Transverse colon (tissue), 4 donors: ENCODE results near the gene TNRC6A. TPM values are rescaled to one million over a fixed set of nuclear protein-coding genes. Genes with fewer than 3 reads are reported as not detected.

ENCODE experiments used
- DNase-seq: peaks from one replicate; pipeline ENCODE4 v3.0.0-alpha.2; 2019
- H3K27ac ChIP-seq, 4 donors: fragments of 200-600 bp; sonication (generic); 2 replicates each; pipeline ENCODE4 v1.5.1; 2016 to 2018; ENCODE audit warnings: inconsistent platforms in 4 of 4
- H3K27me3 ChIP-seq: fragments of 200-600 bp; sonication (generic); 2 replicates; pipeline ENCODE4 v1.5.1; 2017; ENCODE audit warnings: inconsistent platforms
- H3K36me3 ChIP-seq, 4 donors: fragments of 200-600 bp; sonication (generic); 2 replicates each; pipeline ENCODE4 v1.5.1; 2017 to 2019; ENCODE audit warnings: inconsistent platforms in 4 of 4
- H3K4me1 ChIP-seq, 4 donors: fragments of 200-600 bp; sonication (generic); 2 replicates each; pipeline ENCODE4 v1.5.1; 2017 to 2020; ENCODE audit warnings: inconsistent platforms in 4 of 4
- H3K4me3 ChIP-seq, 4 donors: fragments of 200-600 bp; sonication (generic); 1 replicate in 1 of 4; 2 replicates in 3 of 4; pipeline versions ENCODE4 v1.5.1 to v1.6.1; 2017 to 2019; ENCODE audit warnings: inconsistent platforms in 4 of 4
- H3K9me3 ChIP-seq, 2 donors: fragments of 200-600 bp; sonication (generic); 2 replicates each; pipeline ENCODE4 v1.5.1; 2017 to 2019; ENCODE audit warnings: inconsistent platforms in 2 of 2
- EP300 ChIP-seq: sonication (generic); formaldehyde crosslinking; IDR thresholded peaks from one replicate; pipeline ENCODE4 v1.6.1; 2017; ENCODE audit warnings: antibody characterized with exemption, low read depth
- POLR2A ChIP-seq: fragments of 450-650 bp; IDR thresholded peaks from one replicate; pipeline ENCODE4 v1.6.1; 2016; ENCODE audit warnings: antibody characterized with exemption, mild to moderate bottlenecking, moderate library complexity
- POLR2AphosphoS5 ChIP-seq, 3 donors: sonication (generic); formaldehyde crosslinking; IDR thresholded peaks; one replicate each; pipeline ENCODE4 v1.6.1; 2016; ENCODE audit warnings: antibody characterized with exemption in 3 of 3
- WGBS, 2 donors: methylation state at CpG; one replicate each; pipeline ENCODE4 v1.1.5; 2018; ENCODE audit warnings: low coverage in 1 of 2; 5-methylcytosine and 5-hydroxymethylcytosine counted together
- in situ Hi-C, 4 donors: fragments of 200-750 bp; cut with MboI; loops; one replicate each; pipeline versions ENCODE4 v1.15.0 to v1.15.1; 2017; ENCODE audit warnings: low sequenced_read_pairs in 3 of 4, low pct_ligation_motif_present in 1 of 4, low pct_unique_long_range_greater_than_20kb in 1 of 4
- intact Hi-C: fragments of 100-400 bp; cut with DNase I; formaldehyde crosslinking; loops from one replicate; pipeline ENCODE4 v1.15.1; 2023; ENCODE audit warnings: low total_unique reads
- total RNA-seq, 4 donors: library from RNA; depleted of rRNA; stranded (reverse); fragments of >200 nt; gene quantifications; one replicate each; pipeline ENCODE4 v1.1.0, GENCODE V29; 2016
- TF ChIP-seq, protein P1 (sequence below), 5 experiments: fragments of 200-600 bp in 3 of 5; fragments of 450-650 bp in 2 of 5; sonication (generic) in 3 of 5; IDR thresholded peaks; 1 replicate in 2 of 5; 2 replicates in 3 of 5; pipeline ENCODE4 v1.5.1; 2016 to 2017; ENCODE audit warnings: antibody characterized with exemption in 5 of 5, inconsistent platforms in 3 of 5, mild to moderate bottlenecking in 2 of 5, moderate library complexity in 1 of 5

TNRC6A gene
- total RNA-seq, 4 donors from 2014 or later, result 48.2 to 77.2 (median 54.8) TPM

GRCh38 chr16:24819462-24820040, 90.1 kb downstream of the TNRC6A start:
- no peaks in the 10 kb centered on the region for H3K4me1 ChIP-seq
- TF ChIP-seq POLR2A (no peak), POLR2AphosphoS5 (IDR thresholded peaks at IDR 0.05) (no peak), EP300 (no peak)
- TF ChIP-seq, protein P1, sequence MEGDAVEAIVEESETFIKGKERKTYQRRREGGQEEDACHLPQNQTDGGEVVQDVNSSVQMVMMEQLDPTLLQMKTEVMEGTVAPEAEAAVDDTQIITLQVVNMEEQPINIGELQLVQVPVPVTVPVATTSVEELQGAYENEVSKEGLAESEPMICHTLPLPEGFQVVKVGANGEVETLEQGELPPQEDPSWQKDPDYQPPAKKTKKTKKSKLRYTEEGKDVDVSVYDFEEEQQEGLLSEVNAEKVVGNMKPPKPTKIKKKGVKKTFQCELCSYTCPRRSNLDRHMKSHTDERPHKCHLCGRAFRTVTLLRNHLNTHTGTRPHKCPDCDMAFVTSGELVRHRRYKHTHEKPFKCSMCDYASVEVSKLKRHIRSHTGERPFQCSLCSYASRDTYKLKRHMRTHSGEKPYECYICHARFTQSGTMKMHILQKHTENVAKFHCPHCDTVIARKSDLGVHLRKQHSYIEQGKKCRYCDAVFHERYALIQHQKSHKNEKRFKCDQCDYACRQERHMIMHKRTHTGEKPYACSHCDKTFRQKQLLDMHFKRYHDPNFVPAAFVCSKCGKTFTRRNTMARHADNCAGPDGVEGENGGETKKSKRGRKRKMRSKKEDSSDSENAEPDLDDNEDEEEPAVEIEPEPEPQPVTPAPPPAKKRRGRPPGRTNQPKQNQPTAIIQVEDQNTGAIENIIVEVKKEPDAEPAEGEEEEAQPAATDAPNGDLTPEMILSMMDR (IDR thresholded peaks at IDR 0.05), result no peak
- H3K4me3 ChIP-seq, result no peak overlapping the region
- H3K27me3 ChIP-seq, result no peaks in the 10 kb centered on the region
- in situ Hi-C loops, result loop anchor here in 1 of 4 donors (25.0 kb wide), 1 partner anchor 257 kb away; no protein-coding TSS in a partner anchor
- H3K9me3 ChIP-seq, result no peaks in the 10 kb centered on the region
- intact Hi-C loops, result loop anchor here (10.0 kb wide), 1 partner anchor 85 kb away; no protein-coding TSS in a partner anchor
- no peak for DNase-seq
- H3K36me3 ChIP-seq, result peaks cover 0 to 92% (median 40%) of the 10 kb centered on the region in 4 donors
- WGBS, 2 donors, result 65 to 71% methylated on average over 1 to 2 of the region's 2 CpGs
- no peak overlapping the region for H3K27ac ChIP-seq

DNA sequence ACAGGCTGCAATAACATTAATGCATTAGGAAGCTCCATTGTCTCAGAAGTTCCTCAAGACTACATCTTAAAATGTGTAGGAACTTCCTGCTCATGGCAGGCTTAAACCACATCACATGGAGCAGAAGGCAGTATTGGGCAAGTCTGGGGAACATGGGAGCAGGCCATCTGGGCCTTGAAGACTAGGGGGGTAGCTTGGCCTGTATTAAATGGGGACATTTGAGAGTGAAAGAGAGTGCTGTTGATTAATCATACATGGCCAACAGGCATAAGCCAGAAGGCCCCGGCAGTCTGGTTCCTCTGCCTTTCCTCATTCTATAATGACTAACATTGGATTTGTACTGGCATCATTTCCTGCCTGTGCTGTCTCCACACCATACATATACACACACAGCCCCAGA, 91.1 kb downstream of the TNRC6A start:
- intact Hi-C loops (no loop called here), in situ Hi-C loops (loop anchor here in 1 of 4 donors (25.0 kb wide), 1 partner anchor 258 kb away; no protein-coding TSS in a partner anchor)
- no peak for TF ChIP-seq POLR2A
- TF ChIP-seq, protein P1 (IDR thresholded peaks at IDR 0.05), result no peak
- no peak for TF ChIP-seq EP300
- TF ChIP-seq POLR2AphosphoS5 (IDR thresholded peaks at IDR 0.05), result no peak
- Histone ChIP-seq H3K4me1 (no peaks in the 10 kb centered on the region), H3K4me3 (no peak overlapping the region), H3K27ac (no peak overlapping the region), H3K27me3 (no peaks in the 10 kb centered on the region), H3K36me3 (peaks cover 0 to 85% (median 35%) of the 10 kb centered on the region in 4 donors), H3K9me3 (no peaks in the 10 kb centered on the region)
- no peak for DNase-seq
- 65% methylated on average over 1 of the region's 1 CpG; no CpG with 5 or more reads in 1 of the 2 donors for WGBS, 2 donors

DNA sequence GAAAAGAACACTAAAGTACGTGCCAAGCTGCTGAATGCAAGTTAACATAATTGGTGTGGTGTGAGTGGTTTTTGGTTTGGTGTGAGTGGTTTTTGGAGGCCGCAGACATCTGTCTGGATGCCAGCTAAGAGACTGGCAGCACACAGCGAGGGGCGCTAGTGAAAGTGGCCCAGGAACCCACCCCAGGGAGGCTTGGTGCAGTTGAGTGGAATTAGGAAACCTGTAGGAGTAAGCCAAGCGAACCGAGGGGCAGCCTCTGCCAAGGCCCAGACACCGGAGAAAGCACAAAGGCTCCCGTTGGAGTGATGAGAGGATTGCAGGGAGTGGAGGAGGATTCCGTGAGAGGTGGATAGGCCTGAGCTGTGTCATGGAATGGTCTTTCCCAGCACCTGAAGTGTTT, 91.7 kb downstream of the TNRC6A start:
- H3K27me3 ChIP-seq, result no peaks in the 10 kb centered on the region
- peaks cover 0 to 79% (median 32%) of the 10 kb centered on the region in 4 donors for H3K36me3 ChIP-seq
- no peak overlapping the region for H3K4me3 ChIP-seq
- TF ChIP-seq, protein P1 (IDR thresholded peaks at IDR 0.05), result no peak
- TF ChIP-seq POLR2A, result no peak
- TF ChIP-seq POLR2AphosphoS5 (IDR thresholded peaks at IDR 0.05), result no peak
- TF ChIP-seq EP300, result no peak
- H3K4me1 ChIP-seq, result no peaks in the 10 kb centered on the region
- no peak for DNase-seq
- 80 to 89% methylated on average over 3 to 9 of the region's 9 CpGs for WGBS, 2 donors
- H3K9me3 ChIP-seq, result no peaks in the 10 kb centered on the region
- in situ Hi-C loops, result loop anchor here in 1 of 4 donors (25.0 kb wide), 1 partner anchor 259 kb away; no protein-coding TSS in a partner anchor
- intact Hi-C loops, result no loop called here
- H3K27ac ChIP-seq, result no peak overlapping the region

- in situ Hi-C loops, result loop anchor here in 1 of 4 donors (25.0 kb wide), 1 partner anchor 260 kb away; no protein-coding TSS in a partner anchor
- no peak overlapping the region for H3K4me3 ChIP-seq
- no peaks in the 10 kb centered on the region for H3K4me1 ChIP-seq
- no peaks in the 10 kb centered on the region for H3K27me3 ChIP-seq
- 83% methylated on average over 10 of the region's 10 CpGs; no CpG with 5 or more reads in 1 of the 2 donors for WGBS, 2 donors
- H3K27ac ChIP-seq, result peak overlapping the region in 2 of 4 donors; percentile 2 to 5
- TF ChIP-seq POLR2AphosphoS5 (IDR thresholded peaks at IDR 0.05) (peak in 2 of 3 donors; percentile 34 to 52), POLR2A (no peak), EP300 (no peak)
- TF ChIP-seq, protein P1 (IDR thresholded peaks at IDR 0.05), result no peak
- intact Hi-C loops, result no loop called here
- DNase-seq, result no peak
- H3K36me3 ChIP-seq, result peaks cover 0 to 78% (median 30%) of the 10 kb centered on the region in 4 donors
- H3K9me3 ChIP-seq, result no peaks in the 10 kb centered on the region
Observed at GRCh38 chr16:24822542-24822941, 93.1 kb downstream of the TNRC6A start.
